IMR-90 (cell line): ENCODE measurements around the gene ABCC10. TPM values are rescaled to one million over a fixed set of nuclear protein-coding genes. Genes with fewer than 3 reads are reported as not detected.

Experiments used
- ATAC-seq: fragments of 200-7000 bp; cut with Tn5 transposase; 2 replicates; pipeline ENCODE4 v1.9.1; 2020; ENCODE audit warnings: low read depth, mild to moderate bottlenecking, moderate library complexity
- BruUV-seq: library from RNA; stranded (reverse); fragments of 400-500 nt; replicated peaks from 2 replicates; lab custom pipeline; 2021; lab: Mats Ljungman, UMichigan
- CTCF ChIA-PET: fragments of 300-600 bp; formaldehyde crosslinking; extraction: SDS; loops from one replicate; lab custom pipeline; 2021; ENCODE audit warnings: antibody characterized with exemption; lab: Yijun Ruan, JAX
- POLR2A ChIA-PET: fragments of 300-600 bp; sonication (Branson Sonifier 250); formaldehyde crosslinking; loops from one replicate; lab custom pipeline; 2022; ENCODE audit warnings: antibody characterized with exemption; ENCODE audit not compliant: unreplicated experiment; lab: Charles Lee
- DNase-seq: peaks from one replicate; pipeline ENCODE4 v3.0.0; 2013
- H2AFZ ChIP-seq: replicated peaks from 2 replicates; pipeline ENCODE3; 2013; ENCODE audit warnings: low read length, mild to moderate bottlenecking; ENCODE audit not compliant: poor library complexity
- H2AK5ac ChIP-seq: 2 replicates; pipeline ENCODE4 v1.6.1; 2013; ENCODE audit warnings: low read depth, low read length, inconsistent platforms
- H2AK9ac ChIP-seq: replicated peaks from 2 replicates; pipeline ENCODE3; 2013; ENCODE audit warnings: mild to moderate bottlenecking, low read depth, low read length, moderate library complexity; ENCODE audit not compliant: poor library complexity
- H2BK120ac ChIP-seq: 2 replicates; pipeline ENCODE4 v1.6.1; 2013; ENCODE audit warnings: low read depth, low read length, inconsistent platforms
- H2BK15ac ChIP-seq: 3 replicates; pipeline ENCODE4 v1.6.1; 2013; ENCODE audit warnings: low read depth, low read length, inconsistent platforms
- H2BK20ac ChIP-seq: 2 replicates; pipeline ENCODE4 v1.6.1; 2013; ENCODE audit warnings: low read depth, mild to moderate bottlenecking, inconsistent platforms, low read length, moderate library complexity
- H2BK5ac ChIP-seq: 2 replicates; pipeline ENCODE4 v1.6.1; 2013; ENCODE audit warnings: mild to moderate bottlenecking, low read depth, low read length, inconsistent platforms; ENCODE audit not compliant: poor library complexity, severe bottlenecking
- H3K14ac ChIP-seq: replicated peaks from 2 replicates; pipeline ENCODE4 v1.6.1; 2013; ENCODE audit warnings: low read depth, low read length, inconsistent platforms
- H3K18ac ChIP-seq: 2 replicates; pipeline ENCODE4 v1.6.1; 2013; ENCODE audit warnings: low read depth, low read length, control low read depth
- H3K23ac ChIP-seq: 2 replicates; pipeline ENCODE4 v1.6.1; 2013; ENCODE audit warnings: low read depth, low read length, inconsistent platforms
- H3K27ac ChIP-seq: 2 replicates; pipeline ENCODE4 v1.5.1; 2013; ENCODE audit warnings: mild to moderate bottlenecking, control low read depth, low read length; ENCODE audit not compliant: insufficient read depth
- H3K27me3 ChIP-seq: 2 replicates; pipeline ENCODE4 v1.6.1; 2013; ENCODE audit warnings: low read length; ENCODE audit not compliant: control insufficient read depth, insufficient read depth
- H3K36me3 ChIP-seq: 2 replicates; pipeline ENCODE4 v1.6.1; 2013; ENCODE audit warnings: low read length, mixed read lengths; ENCODE audit not compliant: control insufficient read depth, insufficient read depth
- H3K4ac ChIP-seq: 2 replicates; pipeline ENCODE4 v1.6.1; 2013; ENCODE audit warnings: low read depth, low read length, inconsistent platforms
- H3K4me1 ChIP-seq: 2 replicates; pipeline ENCODE4 v1.6.1; 2013; ENCODE audit warnings: low read length, mixed read lengths; ENCODE audit not compliant: control insufficient read depth, insufficient read depth
- H3K4me2 ChIP-seq: 2 replicates; pipeline ENCODE4 v1.6.1; 2013; ENCODE audit warnings: low read depth, mild to moderate bottlenecking, control low read depth, low read length, moderate library complexity
- H3K4me3 ChIP-seq: 2 replicates; pipeline ENCODE4 v1.5.1; 2013; ENCODE audit warnings: low read depth, mild to moderate bottlenecking, control low read depth, low read length, moderate library complexity; ENCODE audit not compliant: insufficient read depth
- H3K56ac ChIP-seq: 2 replicates; pipeline ENCODE4 v1.6.1; 2013; ENCODE audit warnings: low read length, inconsistent platforms; ENCODE audit not compliant: insufficient read depth; ENCODE audit errors: extremely low read depth
- H3K79me1 ChIP-seq, 2 experiments: 2 replicates each; pipeline ENCODE4 v1.6.1; 2013; ENCODE audit warnings: low read length in 2 of 2, inconsistent platforms in 1 of 2, low read depth in 1 of 2
- H3K9ac ChIP-seq: 2 replicates; pipeline ENCODE4 v1.6.1; 2013; ENCODE audit warnings: low read depth, low read length, control low read depth
- H3K9me1 ChIP-seq: 2 replicates; pipeline ENCODE4 v1.6.1; 2013; ENCODE audit warnings: low read length, inconsistent platforms; ENCODE audit not compliant: insufficient read depth
- H3K9me3 ChIP-seq: 2 replicates; pipeline ENCODE4 v1.6.1; 2013; ENCODE audit warnings: low read length; ENCODE audit not compliant: control insufficient read depth, insufficient read depth
- H4K20me1 ChIP-seq: 2 replicates; pipeline ENCODE4 v1.6.1; 2013; ENCODE audit warnings: low read length, inconsistent platforms; ENCODE audit not compliant: insufficient read depth
- H4K5ac ChIP-seq: 2 replicates; pipeline ENCODE4 v1.6.1; 2013; ENCODE audit warnings: mild to moderate bottlenecking, low read depth, low read length, control low read depth
- H4K8ac ChIP-seq, 2 experiments: 2 replicates each; pipeline ENCODE4 v1.6.1; 2013; ENCODE audit warnings: low read depth in 2 of 2, low read length in 2 of 2, control low read depth in 1 of 2, inconsistent platforms in 1 of 2
- H4K91ac ChIP-seq: 2 replicates; pipeline ENCODE4 v1.6.1; 2013; ENCODE audit warnings: low read depth, low read length, inconsistent platforms; ENCODE audit not compliant: insufficient read depth
- BHLHE40 ChIP-seq: fragments of 150-350 bp; IDR thresholded peaks from 2 replicates; pipeline ENCODE4 v1.6.1; 2016; ENCODE audit warnings: mild to moderate bottlenecking, low read depth, low read length
- CEBPB ChIP-seq: IDR thresholded peaks from 2 replicates; pipeline ENCODE4 v1.6.1; 2012; ENCODE audit warnings: low read depth, low read length, improper control_type of control experiment
- CHD1 ChIP-seq: IDR thresholded peaks from 2 replicates; pipeline ENCODE4 v1.6.1; 2012; ENCODE audit warnings: low read depth, low read length, improper control_type of control experiment
- FOS ChIP-seq: fragments of 150-350 bp; IDR thresholded peaks from 2 replicates; pipeline ENCODE4 v1.6.1; 2016; ENCODE audit warnings: low read depth, low read length
- MAFK ChIP-seq: IDR thresholded peaks from 2 replicates; pipeline ENCODE4 v1.6.1; 2012; ENCODE audit warnings: low read depth, low read length, improper control_type of control experiment
- MAZ ChIP-seq: IDR thresholded peaks from 2 replicates; pipeline ENCODE4 v1.6.1; 2012; ENCODE audit warnings: low read depth, mild to moderate bottlenecking, low read length, improper control_type of control experiment, moderate library complexity, borderline replicate concordance
- MXI1 ChIP-seq: IDR thresholded peaks from 2 replicates; pipeline ENCODE4 v1.6.1; 2012; ENCODE audit warnings: low read depth, mild to moderate bottlenecking, low read length, moderate library complexity, borderline replicate concordance
- POLR2A ChIP-seq: IDR thresholded peaks from 2 replicates; pipeline ENCODE4 v1.6.1; 2012; ENCODE audit warnings: mild to moderate bottlenecking, low read depth, low read length
- RAD21 ChIP-seq: IDR thresholded peaks from 2 replicates; pipeline ENCODE4 v1.6.1; 2012; ENCODE audit warnings: low read length, improper control_type of control experiment
- RFX5 ChIP-seq: IDR thresholded peaks from 2 replicates; pipeline ENCODE4 v1.8.0; 2012; ENCODE audit warnings: low read depth, mild to moderate bottlenecking, low read length, moderate library complexity
- SMC3 ChIP-seq: fragments of 150-350 bp; IDR thresholded peaks from 2 replicates; pipeline ENCODE4 v1.6.1; 2016; ENCODE audit warnings: low read depth, mild to moderate bottlenecking, antibody characterized with exemption, low read length, moderate library complexity
- WGBS, 2 experiments: methylation state at CpG; one replicate each; pipeline versions ENCODE4 v1.1.5 to v1.1.7; 2013; ENCODE audit warnings: missing lambda C conversion rate in 2 of 2; ENCODE audit not compliant: insufficient read length in 1 of 2; ENCODE audit errors: extremely low coverage in 2 of 2; 5-methylcytosine and 5-hydroxymethylcytosine counted together
- dilution Hi-C: fragments of 300-500 bp; cut with HindIII; formaldehyde crosslinking; loops from one replicate; pipeline ENCODE4 v1.14.3; 2018; ENCODE audit warnings: low sequenced_read_pairs; ENCODE audit not compliant: unreplicated experiment
- in situ Hi-C: fragments of 300-500 bp; cut with MboI; formaldehyde crosslinking; loops from 3 replicates; pipeline ENCODE4 v1.14.3; 2019; ENCODE audit warnings: low sequenced_read_pairs, inconsistent platforms, mixed read lengths
- intact Hi-C: fragments of 100-400 bp; cut with micrococcal nuclease; formaldehyde crosslinking; loops from 2 replicates; pipeline ENCODE4 v1.10.0; 2022
- polyA plus RNA-seq, 3 experiments: library from polyadenylated mRNA; depleted of rRNA; stranded (reverse); fragments of >200 nt; gene quantifications; 2 replicates each; pipeline ENCODE4 v1.2.3, GENCODE V29; 2012; ENCODE audit warnings: low replicate concordance in 1 of 3
- total RNA-seq: library from RNA; depleted of rRNA; stranded (reverse); fragments of >200 nt; gene quantifications from 2 replicates; pipeline ENCODE4 v1.2.3, GENCODE V29; 2012
- TF ChIP-seq, protein P1 (sequence below): fragments of 150-350 bp; IDR thresholded peaks from 2 replicates; pipeline ENCODE4 v1.6.1; 2016; ENCODE audit warnings: low read depth, mild to moderate bottlenecking, low read length, moderate library complexity, borderline replicate concordance
- TF ChIP-seq, protein P2 (sequence below): conservative IDR thresholded peaks from 2 replicates; pipeline ENCODE4 v1.5.1; 2012; ENCODE audit warnings: mild to moderate bottlenecking, low read depth, low read length, improper control_type of control experiment
- TF ChIP-seq, protein P3 (sequence below): fragments of 150-350 bp; IDR thresholded peaks from 2 replicates; pipeline ENCODE4 v1.6.1; 2017; ENCODE audit warnings: mild to moderate bottlenecking, antibody characterized with exemption, low read length, low read depth

The ABCC10 gene
- total and polyA plus RNA-seq, 2 of the 4 experiments (the other 2 are of a cell fraction) = 7.0 to 26.3 TPM

DNA sequence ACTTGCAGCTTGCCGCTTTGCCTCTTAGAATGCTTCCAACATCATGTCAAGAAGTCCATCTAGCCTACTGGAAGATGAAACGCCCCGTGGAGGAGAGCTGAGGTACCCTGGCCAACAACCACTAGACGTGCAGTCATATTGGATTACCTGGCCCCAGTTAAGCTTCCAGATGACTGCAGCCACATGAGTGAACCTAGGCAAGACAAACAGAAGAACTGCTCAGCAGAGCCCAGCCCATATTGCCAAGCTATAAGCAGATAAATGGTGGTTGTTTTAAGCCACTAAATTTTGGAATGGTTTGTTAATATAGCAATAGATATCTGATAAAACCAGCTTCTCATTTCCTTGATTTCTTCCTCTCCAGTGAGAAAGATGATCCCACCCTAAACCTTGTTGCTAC is 32.7 kb downstream of the ABCC10 start:
- no peak overlapping the region for H2AFZ ChIP-seq
- no peak overlapping the region for H3K9ac ChIP-seq
- no peak overlapping the region for H2AK5ac ChIP-seq
- no peaks in the 10 kb centered on the region; the same call in 1 of the 2 replicates for H3K9me3 ChIP-seq
- POLR2A ChIA-PET = no interaction called here
- H3K23ac ChIP-seq = no peak overlapping the region
- no peak overlapping the region for H2BK5ac ChIP-seq
- no peak overlapping the region for H2BK20ac ChIP-seq
- no peak overlapping the region for H2BK120ac ChIP-seq
- no peak overlapping the region for H3K4me3 ChIP-seq
- H2AK9ac ChIP-seq = no peak overlapping the region
- no peak overlapping the region for H3K4ac ChIP-seq
- H3K36me3 ChIP-seq = no peaks in the 10 kb centered on the region
- no TSS peak for BruUV-seq
- dilution Hi-C loops = no loop called here
- no peak for ATAC-seq
- no peak overlapping the region for H3K18ac ChIP-seq
- no peak for DNase-seq
- no peak overlapping the region for H3K14ac ChIP-seq
- TF ChIP-seq MAZ = no peak
- no peak for TF ChIP-seq MXI1
- TF ChIP-seq RFX5 = no peak
- TF ChIP-seq, protein P1, sequence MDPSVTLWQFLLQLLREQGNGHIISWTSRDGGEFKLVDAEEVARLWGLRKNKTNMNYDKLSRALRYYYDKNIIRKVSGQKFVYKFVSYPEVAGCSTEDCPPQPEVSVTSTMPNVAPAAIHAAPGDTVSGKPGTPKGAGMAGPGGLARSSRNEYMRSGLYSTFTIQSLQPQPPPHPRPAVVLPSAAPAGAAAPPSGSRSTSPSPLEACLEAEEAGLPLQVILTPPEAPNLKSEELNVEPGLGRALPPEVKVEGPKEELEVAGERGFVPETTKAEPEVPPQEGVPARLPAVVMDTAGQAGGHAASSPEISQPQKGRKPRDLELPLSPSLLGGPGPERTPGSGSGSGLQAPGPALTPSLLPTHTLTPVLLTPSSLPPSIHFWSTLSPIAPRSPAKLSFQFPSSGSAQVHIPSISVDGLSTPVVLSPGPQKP = no peak
- TF ChIP-seq CHD1 = no peak
- TF ChIP-seq POLR2A = no peak
- no peak for TF ChIP-seq MAFK
- TF ChIP-seq FOS = no peak
- no peak for TF ChIP-seq BHLHE40
- TF ChIP-seq, protein P2, sequence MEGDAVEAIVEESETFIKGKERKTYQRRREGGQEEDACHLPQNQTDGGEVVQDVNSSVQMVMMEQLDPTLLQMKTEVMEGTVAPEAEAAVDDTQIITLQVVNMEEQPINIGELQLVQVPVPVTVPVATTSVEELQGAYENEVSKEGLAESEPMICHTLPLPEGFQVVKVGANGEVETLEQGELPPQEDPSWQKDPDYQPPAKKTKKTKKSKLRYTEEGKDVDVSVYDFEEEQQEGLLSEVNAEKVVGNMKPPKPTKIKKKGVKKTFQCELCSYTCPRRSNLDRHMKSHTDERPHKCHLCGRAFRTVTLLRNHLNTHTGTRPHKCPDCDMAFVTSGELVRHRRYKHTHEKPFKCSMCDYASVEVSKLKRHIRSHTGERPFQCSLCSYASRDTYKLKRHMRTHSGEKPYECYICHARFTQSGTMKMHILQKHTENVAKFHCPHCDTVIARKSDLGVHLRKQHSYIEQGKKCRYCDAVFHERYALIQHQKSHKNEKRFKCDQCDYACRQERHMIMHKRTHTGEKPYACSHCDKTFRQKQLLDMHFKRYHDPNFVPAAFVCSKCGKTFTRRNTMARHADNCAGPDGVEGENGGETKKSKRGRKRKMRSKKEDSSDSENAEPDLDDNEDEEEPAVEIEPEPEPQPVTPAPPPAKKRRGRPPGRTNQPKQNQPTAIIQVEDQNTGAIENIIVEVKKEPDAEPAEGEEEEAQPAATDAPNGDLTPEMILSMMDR = no peak
- TF ChIP-seq, protein P3, sequence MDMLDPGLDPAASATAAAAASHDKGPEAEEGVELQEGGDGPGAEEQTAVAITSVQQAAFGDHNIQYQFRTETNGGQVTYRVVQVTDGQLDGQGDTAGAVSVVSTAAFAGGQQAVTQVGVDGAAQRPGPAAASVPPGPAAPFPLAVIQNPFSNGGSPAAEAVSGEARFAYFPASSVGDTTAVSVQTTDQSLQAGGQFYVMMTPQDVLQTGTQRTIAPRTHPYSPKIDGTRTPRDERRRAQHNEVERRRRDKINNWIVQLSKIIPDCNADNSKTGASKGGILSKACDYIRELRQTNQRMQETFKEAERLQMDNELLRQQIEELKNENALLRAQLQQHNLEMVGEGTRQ = no peak
- TF ChIP-seq RAD21 = no peak
- no peak for TF ChIP-seq CEBPB
- no peak for TF ChIP-seq SMC3
- no peaks in the 10 kb centered on the region for H4K20me1 ChIP-seq
- intact Hi-C loops = no loop called here
- 54% methylated on average over 2 of the region's 4 CpGs; no CpG with 5 or more reads in 1 of the 2 experiments for WGBS, 2 experiments
- H3K79me1 ChIP-seq = no peaks in the 10 kb centered on the region
- peaks cover 2% of the 10 kb centered on the region; the same call in 1 of the 2 replicates for H3K4me1 ChIP-seq
- no peak overlapping the region for H3K27ac ChIP-seq
- H4K5ac ChIP-seq = no peak overlapping the region
- H3K27me3 ChIP-seq = peaks cover 29% of the 10 kb centered on the region
- no peak overlapping the region for H4K91ac ChIP-seq
- no peak overlapping the region for H4K8ac ChIP-seq
- no peak overlapping the region for H2BK15ac ChIP-seq
- no peak overlapping the region for H3K56ac ChIP-seq
- no peaks in the 10 kb centered on the region for H3K9me1 ChIP-seq
- CTCF ChIA-PET = no interaction called here
- in situ Hi-C loops = loop anchor here (5.0 kb wide), 1 partner anchor 37 kb away; no protein-coding TSS in a partner anchor
- no peak overlapping the region for H3K4me2 ChIP-seq
